ENCODE measurements around the gene KDSR. TPM values are rescaled to one million over a fixed set of nuclear protein-coding genes. Genes with fewer than 3 reads are reported as not detected.

KDSR gene
- polyA plus RNA-seq (ENCODE audit: insufficient read length), result 22.7 TPM

- peak; percentile 91 for DNase-seq (ENCODE audit: low read depth)
These were observed at the start of gene KDSR for GRCh38 chr18:63367053-63367953. Gene KDSR (minus strand): TSS chr18:63367206. CDS start chr18:63367118, 88 bp downstream.

GRCh38 chr18:63412953-63413352, 45.9 kb upstream of the KDSR start:
- DNase-seq (ENCODE audit: low read depth), result no peak

GRCh38 chr18:63410792-63411191, 43.8 kb upstream of the KDSR start:
- no peak for DNase-seq (ENCODE audit: low read depth)

GRCh38 chr18:63409301-63409700, 42.3 kb upstream of the KDSR start:
- DNase-seq (ENCODE audit: low read depth), result no peak

- no peak for DNase-seq (ENCODE audit: low read depth)
These were observed 40.7 kb upstream of the KDSR start for GRCh38 chr18:63407734-63408133.

- DNase-seq (ENCODE audit: low read depth), result no peak
These were observed 39.0 kb upstream of the KDSR start for GRCh38 chr18:63405986-63406385.

- DNase-seq (ENCODE audit: low read depth), result no peak
These were observed 35.5 kb upstream of the KDSR start for GRCh38 chr18:63402246-63403162.

GRCh38 chr18:63399300-63399699, 32.3 kb upstream of the KDSR start:
- DNase-seq (ENCODE audit: low read depth), result no peak

GRCh38 chr18:63397349-63397748, 30.3 kb upstream of the KDSR start:
- DNase-seq (ENCODE audit: low read depth), result no peak

- no peak for DNase-seq (ENCODE audit: low read depth)
These were observed 28.5 kb upstream of the KDSR start for GRCh38 chr18:63395503-63395902.

- DNase-seq (ENCODE audit: low read depth), result no peak
These were observed 27.9 kb upstream of the KDSR start for GRCh38 chr18:63394954-63395353.

- no peak for DNase-seq (ENCODE audit: low read depth)
These were observed 20.9 kb upstream of the KDSR start for GRCh38 chr18:63387861-63388260.

GRCh38 chr18:63382843-63383242, 15.8 kb upstream of the KDSR start:
- DNase-seq (ENCODE audit: low read depth), result no peak

- no peak for DNase-seq (ENCODE audit: low read depth)
These were observed 12.6 kb upstream of the KDSR start for GRCh38 chr18:63379639-63379962.

- no peak for DNase-seq (ENCODE audit: low read depth)
These were observed 12.1 kb upstream of the KDSR start for GRCh38 chr18:63378919-63379638.

- DNase-seq (ENCODE audit: low read depth), result no peak
These were observed 10.4 kb upstream of the KDSR start for GRCh38 chr18:63377275-63377980.

GRCh38 chr18:63376538-63376937, 9.5 kb upstream of the KDSR start:
- DNase-seq (ENCODE audit: low read depth), result no peak

GRCh38 chr18:63374540-63374939, 7.5 kb upstream of the KDSR start:
- DNase-seq (ENCODE audit: low read depth), result no peak

- no peak for DNase-seq (ENCODE audit: low read depth)
These were observed 6.2 kb upstream of the KDSR start for GRCh38 chr18:63373161-63373560.

GRCh38 chr18:63368611-63369010, 1.6 kb upstream of the KDSR start:
- no peak for DNase-seq (ENCODE audit: low read depth)
